Activated T-cell treated with anti-CD3 and anti-CD28 coated beads, Interleukin-2, amount 50 U/mL, for 48 hours (primary cell): ENCODE measurements around the gene RPS6KC1.

ENCODE experiments used
- DNase-seq, 2 experiments: peaks; one replicate each; pipeline ENCODE4 v3.0.0-alpha.2; 2020

RPS6KC1 gene

DNA sequence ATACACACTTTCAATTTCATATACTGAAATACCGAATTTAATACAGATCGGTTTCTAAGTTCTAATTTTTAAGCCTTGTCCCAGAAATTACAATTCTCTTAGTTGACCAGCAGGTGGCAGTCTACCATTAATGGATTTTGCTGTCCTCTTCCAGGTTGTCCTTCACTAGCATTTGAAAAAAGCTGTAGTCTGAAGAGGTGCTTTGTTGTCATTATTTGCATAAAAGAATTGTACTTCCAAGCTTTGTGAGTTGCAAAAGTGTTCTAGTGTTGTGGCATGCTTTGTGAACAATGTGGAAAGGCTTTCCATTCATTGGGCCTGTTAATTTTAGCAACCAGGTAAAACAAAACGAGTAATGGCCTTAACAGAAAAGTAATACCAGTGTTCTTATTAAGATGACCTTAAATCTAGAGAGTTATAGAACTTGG lies 193.6 kb downstream of the RPS6KC1 start:
- peak in 1 of 2 experiments; percentile 17 for DNase-seq

- no peak for DNase-seq
Measured at GRCh38 chr1:213245260-213245910, 194.3 kb downstream of the RPS6KC1 start.

DNA sequence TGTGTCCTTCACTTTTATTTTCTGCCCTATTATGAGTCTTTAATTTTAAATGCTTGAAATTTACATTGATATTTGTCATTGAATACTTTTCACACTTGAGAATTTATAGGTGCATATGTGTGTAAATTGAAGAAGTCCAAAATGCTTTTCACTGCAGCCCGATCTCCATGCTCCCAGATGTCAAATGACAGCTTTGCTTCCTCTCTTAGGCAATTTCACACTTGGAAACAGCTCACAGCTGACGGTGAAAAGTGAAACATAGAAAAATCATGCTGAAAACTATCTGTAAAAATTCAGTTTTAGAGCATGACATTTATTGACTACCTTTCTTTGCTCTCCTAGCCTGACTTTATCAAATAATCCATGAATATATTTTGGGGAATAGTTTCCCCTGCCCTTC lies 196.0 kb downstream of the RPS6KC1 start:
- DNase-seq: no peak

- no peak for DNase-seq
Measured at GRCh38 chr1:213249395-213249794, 198.4 kb downstream of the RPS6KC1 start.

DNA sequence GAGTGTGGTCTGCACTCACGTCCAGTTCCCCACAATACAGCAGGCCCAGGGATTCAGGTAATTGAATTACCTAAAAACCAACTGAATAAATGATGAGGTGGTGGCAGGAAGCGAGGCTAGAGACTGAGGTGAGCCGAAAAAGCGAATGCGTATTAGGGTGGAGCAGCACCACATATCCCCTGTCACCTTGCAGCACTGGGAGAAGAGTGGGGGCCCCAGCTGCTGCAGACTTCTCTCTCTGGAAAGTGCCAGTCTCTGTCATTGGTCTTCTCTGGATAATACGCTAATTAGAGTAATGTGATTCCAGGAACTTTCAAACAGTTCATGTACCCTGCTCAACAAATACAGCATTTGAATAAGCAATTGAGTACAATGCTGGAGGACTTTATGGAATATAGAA lies 199.0 kb downstream of the RPS6KC1 start:
- no peak for DNase-seq

GRCh38 chr1:213250446-213250845 lies 199.4 kb downstream of the RPS6KC1 start:
- no peak for DNase-seq

DNA sequence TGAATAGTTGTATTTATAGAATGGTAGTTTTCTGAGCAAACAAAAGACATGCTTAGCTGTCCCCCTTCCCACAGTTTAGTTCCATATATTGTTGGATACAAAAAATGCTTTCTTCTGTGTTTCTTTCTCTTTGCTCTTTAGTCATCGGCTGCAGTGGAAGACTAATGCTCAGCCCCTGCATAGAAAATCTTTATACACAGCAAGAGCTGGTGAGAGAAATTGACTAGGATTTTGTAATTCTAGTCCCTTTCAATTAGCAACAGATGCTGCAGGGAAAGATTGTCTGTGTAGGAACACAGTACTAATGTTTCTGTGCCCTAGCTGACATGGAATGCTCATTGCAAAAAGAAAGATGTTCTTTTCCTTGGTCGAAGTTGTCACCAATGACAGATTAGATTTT lies 200.9 kb downstream of the RPS6KC1 start:
- DNase-seq: no peak

DNA sequence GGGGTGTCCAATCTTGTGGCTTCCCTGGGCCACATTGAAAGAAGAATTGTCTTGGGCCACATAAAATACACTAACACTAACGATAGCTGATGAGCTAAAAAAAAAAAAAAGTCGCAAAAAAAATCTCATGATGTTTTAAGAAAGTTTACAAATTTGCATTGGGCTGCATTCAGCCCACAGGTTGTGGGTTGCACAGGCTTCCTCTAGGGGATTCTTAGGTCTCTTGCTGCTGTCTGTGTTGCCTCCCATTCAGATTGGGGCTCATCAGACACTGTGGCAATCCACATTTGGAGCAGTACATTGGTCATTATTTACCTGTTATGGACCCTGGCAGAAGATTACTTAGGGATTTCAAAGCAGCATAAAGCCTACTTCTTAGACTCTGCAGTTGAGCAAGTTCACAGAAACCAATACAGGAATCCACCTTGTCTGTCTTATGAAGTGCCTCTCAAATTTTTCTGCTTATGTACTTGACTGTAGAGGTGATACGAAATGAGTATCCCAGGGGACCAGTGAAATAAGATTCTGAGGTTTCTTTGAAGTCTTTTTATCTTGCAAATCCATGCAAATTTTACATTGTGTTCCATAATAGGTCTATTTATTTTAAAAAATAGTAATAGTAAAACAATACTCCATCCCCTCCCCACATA lies 205.5 kb downstream of the RPS6KC1 start:
- DNase-seq: no peak

GRCh38 chr1:213260311-213261075 lies 209.5 kb downstream of the RPS6KC1 start:
- no peak for DNase-seq

- DNase-seq: no peak
Measured at GRCh38 chr1:213264531-213264930, 213.5 kb downstream of the RPS6KC1 start.

- DNase-seq: no peak
Measured at GRCh38 chr1:213266983-213267772, 216.1 kb downstream of the RPS6KC1 start.

DNA sequence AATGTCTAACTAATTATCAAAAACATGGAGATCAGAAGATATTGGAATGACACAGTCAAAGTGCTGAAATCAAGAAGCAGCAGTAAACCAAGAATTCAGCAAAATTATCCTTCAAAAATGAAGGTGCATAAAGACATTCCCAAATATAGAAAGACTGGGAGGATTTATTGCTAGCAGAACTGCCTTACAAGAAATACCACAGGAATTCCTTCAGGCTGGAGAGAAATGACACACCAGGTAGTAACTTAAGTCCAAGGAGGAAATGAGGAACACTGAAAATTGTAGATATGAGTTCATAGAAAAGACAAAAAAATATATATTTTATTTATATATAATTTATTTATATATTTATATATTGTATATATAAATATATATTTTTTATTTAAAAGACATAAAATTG lies 217.2 kb downstream of the RPS6KC1 start:
- DNase-seq: no peak

GRCh38 chr1:213269829-213270228 lies 218.8 kb downstream of the RPS6KC1 start:
- DNase-seq: no peak

- DNase-seq: no peak
Measured at GRCh38 chr1:213273546-213273945, 222.5 kb downstream of the RPS6KC1 start.

DNA sequence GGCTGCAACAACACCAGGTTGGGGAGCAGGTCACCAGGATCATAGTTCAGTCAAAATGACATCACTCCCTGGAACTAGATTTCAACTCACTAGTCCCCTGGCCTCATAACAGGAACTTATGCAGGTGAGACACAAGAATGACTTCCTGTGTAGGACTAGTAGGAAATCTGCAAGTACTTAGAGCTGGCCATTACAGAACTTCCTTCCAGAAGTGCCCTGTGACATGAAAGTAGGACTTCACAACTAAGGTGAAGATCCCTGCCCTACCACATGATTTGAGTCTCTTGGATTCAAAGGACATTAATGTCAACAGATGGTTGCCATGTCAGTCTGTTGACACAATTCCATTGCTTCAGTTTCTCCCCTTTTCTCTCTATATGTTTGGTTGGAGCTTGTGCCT lies 223.1 kb downstream of the RPS6KC1 start:
- no peak for DNase-seq

DNA sequence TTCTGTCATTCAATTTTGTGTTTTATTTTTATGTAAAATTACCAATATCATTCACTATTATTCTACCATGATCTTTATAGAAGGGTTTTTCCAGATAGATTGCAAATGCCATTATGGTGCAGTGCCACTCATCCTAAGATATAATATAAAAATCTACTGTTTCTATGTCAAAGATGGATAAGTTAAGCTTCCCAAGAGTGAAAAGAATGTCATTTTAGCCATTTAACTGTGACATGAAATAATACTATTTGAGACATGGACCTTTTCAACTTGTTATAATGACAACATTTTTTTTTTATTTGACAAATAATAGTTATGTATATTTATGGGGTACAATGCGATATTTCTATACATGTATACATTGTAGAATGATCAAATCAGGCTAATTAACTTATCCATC lies 224.3 kb downstream of the RPS6KC1 start:
- no peak for DNase-seq

DNA sequence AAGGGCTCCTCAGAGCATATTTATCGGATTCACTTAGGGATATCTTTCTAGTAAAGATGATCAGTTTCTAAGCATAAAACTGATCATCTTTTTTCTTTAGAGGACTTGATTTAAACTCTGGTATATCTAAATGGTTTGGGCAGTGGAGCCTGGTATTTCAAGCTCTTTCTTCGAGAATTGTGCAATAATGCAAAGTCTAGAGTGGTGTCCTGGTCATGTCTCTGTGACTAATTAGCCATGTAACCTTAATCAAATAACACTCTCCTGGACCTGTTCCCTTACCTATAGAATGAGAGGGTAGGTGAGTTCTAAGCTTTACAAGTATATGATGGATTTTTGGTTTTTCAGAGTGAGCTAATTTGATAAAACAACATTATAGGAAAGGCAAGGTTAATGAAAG lies 225.2 kb downstream of the RPS6KC1 start:
- no peak for DNase-seq

- no peak for DNase-seq
Measured at GRCh38 chr1:213277036-213277435, 226.0 kb downstream of the RPS6KC1 start.

- no peak for DNase-seq
Measured at GRCh38 chr1:213279410-213279809, 228.4 kb downstream of the RPS6KC1 start.

GRCh38 chr1:213281640-213282301 lies 230.7 kb downstream of the RPS6KC1 start:
- DNase-seq: no peak

DNA sequence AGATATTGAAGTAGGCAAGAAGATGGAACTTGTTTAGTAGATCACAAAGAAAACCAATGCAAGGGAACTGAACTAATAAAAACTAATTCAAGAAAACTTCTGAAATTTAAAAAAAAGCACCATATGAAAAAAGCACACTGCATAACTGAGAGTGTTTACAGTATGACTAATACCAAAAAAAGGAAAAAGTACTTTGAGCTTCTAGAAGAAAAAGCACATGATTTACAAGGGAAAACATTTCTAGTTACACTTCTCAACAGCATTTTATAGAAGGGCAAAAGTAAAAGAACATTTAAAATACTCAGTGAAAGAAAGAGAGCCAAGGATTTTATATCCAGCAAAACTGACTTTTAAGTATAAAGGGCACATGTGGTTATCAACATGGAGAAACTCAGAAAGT lies 233.6 kb downstream of the RPS6KC1 start:
- no peak for DNase-seq

- no peak for DNase-seq
Measured at GRCh38 chr1:213286235-213286634, 235.2 kb downstream of the RPS6KC1 start.

GRCh38 chr1:213287987-213288386 lies 236.9 kb downstream of the RPS6KC1 start:
- no peak for DNase-seq
